Heart left ventricle (tissue), 16 donors: ENCODE data around the gene C12orf56. TPM values are rescaled to one million over a fixed set of nuclear protein-coding genes. Genes with fewer than 3 reads are reported as not detected.
"Not testable (repeated sequence)": the region's sequence is repeated elsewhere in the genome, so short reads cannot be mapped to it uniquely, and the experiment has no call there.

ENCODE experiments used
- ATAC-seq, 4 donors: fragments of 200-7000 bp; cut with Tn5 transposase; one replicate each; pipeline ENCODE4 v1.9.1; 2020 to 2022; ENCODE audit warnings: moderate library complexity in 4 of 4, mild to moderate bottlenecking in 3 of 4, moderate number of reproducible peaks in 1 of 4
- DNase-seq, 5 donors: peaks; one replicate each; pipeline ENCODE4 v3.0.0-alpha.2; 2020
- H3K27ac ChIP-seq, 12 donors: fragments of 200-600 bp; sonication (generic) in 4 of 12; one replicate each; pipeline versions ENCODE4 v1.5.0 to v1.8.0; 2016 to 2022; ENCODE audit warnings: mild to moderate bottlenecking in 2 of 12
- H3K27me3 ChIP-seq, 9 donors: fragments of 200-600 bp; sonication (generic) in 2 of 9; one replicate each; pipeline versions ENCODE4 v1.5.1 to v1.8.0; 2016 to 2022; ENCODE audit warnings: mild to moderate bottlenecking in 3 of 9
- H3K36me3 ChIP-seq, 9 donors: fragments of 200-600 bp; sonication (generic) in 2 of 9; one replicate each; pipeline versions ENCODE4 v1.5.0 to v1.8.0; 2018 to 2022; ENCODE audit warnings: mild to moderate bottlenecking in 2 of 9
- H3K4me1 ChIP-seq, 12 donors: fragments of 200-600 bp; sonication (generic) in 4 of 12; one replicate each; pipeline versions ENCODE4 v1.5.0 to v1.8.0; 2016 to 2022; ENCODE audit warnings: mild to moderate bottlenecking in 3 of 12
- H3K4me3 ChIP-seq, 12 donors: fragments of 200-600 bp; sonication (generic) in 4 of 12; one replicate each; pipeline versions ENCODE4 v1.5.0 to v1.8.0; 2017 to 2022; ENCODE audit warnings: mild to moderate bottlenecking in 9 of 12, moderate library complexity in 4 of 12
- H3K9me3 ChIP-seq, 12 donors: fragments of 200-600 bp; sonication (generic) in 4 of 12; one replicate each; pipeline versions ENCODE4 v1.5.0 to v1.8.0; 2016 to 2022; ENCODE audit warnings: mild to moderate bottlenecking in 1 of 12
- CTCF ChIP-seq, 12 donors: fragments of 200-600 bp; sonication (generic) in 4 of 12; IDR thresholded peaks; one replicate each; pipeline versions ENCODE4 v1.5.0 to v1.8.0; 2018 to 2022; ENCODE audit warnings: antibody characterized with exemption in 12 of 12, mild to moderate bottlenecking in 5 of 12
- POLR2A ChIP-seq, 2 donors: fragments of 450-650 bp; IDR thresholded peaks; one replicate each; pipeline ENCODE4 v1.6.1; 2017; ENCODE audit warnings: antibody characterized with exemption in 2 of 2, mild to moderate bottlenecking in 2 of 2, moderate library complexity in 2 of 2
- WGBS, 4 donors: extraction: QIAGEN DNeasy Blood & Tissue Kit in 2 of 4; methylation state at CpG; one replicate each; pipeline versions ENCODE4 v1.1.5 to v1.1.7; 2013 to 2018; 5-methylcytosine and 5-hydroxymethylcytosine counted together
- intact Hi-C, 10 donors: fragments of 100-400 bp; cut with DNase I; formaldehyde crosslinking; loops; one replicate each; pipeline versions ENCODE4 v1.11.1 to v1.14.2; 2022
- polyA plus RNA-seq, 2 donors: library from polyadenylated mRNA; stranded (reverse); fragments of 200-250 nt; gene quantifications; one replicate each; pipeline ENCODE4 v1.2.3, GENCODE V29; 2013
- total RNA-seq, 9 donors: library from RNA; depleted of rRNA in 2 of 9; stranded (reverse); fragments of >200 nt in 2 of 9; fragmentation: NEBNext Ultra II Directional in 3 of 9; extraction: Animal tissue kit (Norgen Biotek cat#: 25700) in 3 of 9; gene quantifications; one replicate each; pipeline versions ENCODE4 v1.1.0 to v1.2.4, GENCODE V29; 2016 to 2023
- donor health status: ischemic (EF 13 %, LVEDD 7.1; RV severe dilation, severe dysfunction).
- donor health status: healthy with polysubstance abuse.
- donor health status: DM: no; HTN: yes; CAD: no.
- donor health status: DM: no; HTN: no; CAD: no.
- donor health status: ischemic (EF 25% LVEDD 6.9; RV normal size, moderate dysfunction).
- donor health status: ischemic (EF 25% LVEDD 5.7; RV mildly dilated, moderate dysfunction).
- donor health status: healthy.
- donor health status: DM: yes; HTN: yes; CAD: no.
- donor health status: ischemic (EF 35%, LVEDD 5.7; RV mildly dilated, moderate dysfunction).
- donor health status: nonischemic (EF 11% LVEDD 7.7; RV severe dilation, severe dysfunction).
- donor health status: DM: yes; HTN: yes; CAD: no.
- donor health status: PGD.
- donor health status: ischemic (EF 29% LVEDD 5.4; RV normal size, mild dysfunction).
- donor health status: nonischemic (EF 23%, LVEDD 6.1; RV moderate dilation, normal function).

Gene C12orf56
- total and polyA plus RNA-seq, 11 donors, result not detected

GRCh38 chr12:64304571-64304970 is 86.0 kb downstream of the C12orf56 start:
- no peak for DNase-seq
- Histone ChIP-seq H3K4me3 (no peak overlapping the region), H3K36me3 (no peaks in the 10 kb centered on the region), H3K4me1 (no peaks in the 10 kb centered on the region), H3K27ac (no peak overlapping the region), H3K9me3 (no peaks in the 10 kb centered on the region), H3K27me3 (no peaks in the 10 kb centered on the region)
- 54 to 59% (median 57%) methylated on average over 10 of the region's 10 CpGs for WGBS, 4 donors
- ATAC-seq, result no peak
- intact Hi-C loops, result no loop called here
- no peak for TF ChIP-seq CTCF (IDR thresholded peaks at IDR 0.05)
- TF ChIP-seq POLR2A (IDR thresholded peaks at IDR 0.05), result no peak

GRCh38 chr12:64299628-64300027 is 90.9 kb downstream of the C12orf56 start:
- no peak for TF ChIP-seq CTCF (IDR thresholded peaks at IDR 0.05)
- no peak for TF ChIP-seq POLR2A (IDR thresholded peaks at IDR 0.05)
- Histone ChIP-seq H3K36me3 (no peaks in the 10 kb centered on the region), H3K4me1 (no peaks in the 10 kb centered on the region), H3K9me3 (no peaks in the 10 kb centered on the region), H3K27me3 (no peaks in the 10 kb centered on the region), H3K27ac (no peak overlapping the region), H3K4me3 (no peak overlapping the region)
- intact Hi-C loops, result no loop called here
- ATAC-seq, result no peak
- WGBS, 4 donors, result 70 to 80% (median 77%) methylated on average over 3 of the region's 3 CpGs
- no peak for DNase-seq

- no peaks in the 10 kb centered on the region for H3K27me3 ChIP-seq
- no peak overlapping the region for H3K4me3 ChIP-seq
- no peaks in the 10 kb centered on the region for H3K36me3 ChIP-seq
- TF ChIP-seq POLR2A (IDR thresholded peaks at IDR 0.05) (no peak), CTCF (IDR thresholded peaks at IDR 0.05) (no peak)
- DNase-seq (no peak), ATAC-seq (no peak)
- H3K4me1 ChIP-seq, result no peaks in the 10 kb centered on the region
- intact Hi-C loops, result no loop called here
- H3K27ac ChIP-seq, result no peak overlapping the region
- no peaks in the 10 kb centered on the region for H3K9me3 ChIP-seq
Observed at GRCh38 chr12:64296301-64296700, 94.3 kb downstream of the C12orf56 start.

GRCh38 chr12:64293654-64294364 is 96.7 kb downstream of the C12orf56 start:
- Histone ChIP-seq H3K4me1 (no peaks in the 10 kb centered on the region), H3K4me3 (no peak overlapping the region), H3K27me3 (no peaks in the 10 kb centered on the region), H3K27ac (no peak overlapping the region), H3K9me3 (no peaks in the 10 kb centered on the region), H3K36me3 (no peaks in the 10 kb centered on the region)
- WGBS, 4 donors, result 68 to 88% (median 78%) methylated on average over 4 of the region's 4 CpGs
- no peak for DNase-seq
- peak in 1 of 4 donors; percentile 44 for ATAC-seq
- TF ChIP-seq POLR2A (IDR thresholded peaks at IDR 0.05) (no peak), CTCF (IDR thresholded peaks at IDR 0.05) (no peak)
- intact Hi-C loops, result no loop called here

GRCh38 chr12:64293174-64293573 is 97.4 kb downstream of the C12orf56 start:
- H3K9me3 ChIP-seq, DNase-seq, H3K27ac ChIP-seq, H3K36me3 ChIP-seq, intact Hi-C loops, H3K27me3 ChIP-seq, H3K4me3 ChIP-seq, ATAC-seq, H3K4me1 ChIP-seq: not testable (repeated sequence)
- 93 to 97% (median 95%) methylated on average over 7 to 15 of the region's 15 CpGs for WGBS, 4 donors
